C4-2B (cell line): ENCODE data around the gene CDC42BPB.

ENCODE experiments used
- CTCF ChIP-seq: fragments of 450-650 bp; conservative IDR thresholded peaks from 2 replicates; pipeline ENCODE4 v1.5.1; 2017; ENCODE audit warnings: mild to moderate bottlenecking
- ZFX ChIP-seq: fragments of 450-650 bp; IDR thresholded peaks from 2 replicates; pipeline ENCODE4 v1.6.1; 2017

GRCh38 chr14:103026988-103027387 lies 30.4 kb downstream of the CDC42BPB start:
- TF ChIP-seq CTCF: no peak
- no peak for TF ChIP-seq ZFX
